ENCODE measurements around the gene FSIP2. TPM values are rescaled to one million over a fixed set of nuclear protein-coding genes. Genes with fewer than 3 reads are reported as not detected.

The FSIP2 gene
- total and polyA plus RNA-seq, 2 of the 13 experiments (the other 11 are each of a cell fraction or from before 2014, with no cell fraction given): 0.01 to 0.07 TPM

GRCh38 chr2:185738679-185739472, at the start of gene FSIP2 (continued):
- TF ChIP-seq HNF1B (CRISPR knock-in tag; IDR thresholded peaks at IDR 0.05) (peak; percentile 63; the same call in 1 of the 2 replicates), CENPT (CRISPR knock-in tag; IDR thresholded peaks at IDR 0.05; ENCODE audit: low read depth) (no peak), ZNF44 (CRISPR knock-in tag; IDR thresholded peaks at IDR 0.05) (no peak), SALL1 (CRISPR knock-in tag; IDR thresholded peaks at IDR 0.05) (peak; percentile 65), ZNF430 (CRISPR knock-in tag; IDR thresholded peaks at IDR 0.05) (no peak), CHCHD3 (CRISPR knock-in tag; IDR thresholded peaks at IDR 0.05) (0 out of 2 replicates have a peak, but pooled peaks have one; percentile 22), ZNF629 (CRISPR knock-in tag; conservative IDR thresholded peaks at IDR 0.05) (no peak), ZBTB33 (CRISPR knock-in tag; IDR thresholded peaks at IDR 0.05) (no peak; the same call in 1 of the 2 replicates), ZNF280D (CRISPR knock-in tag; IDR thresholded peaks at IDR 0.05) (no peak), NCOA5 (CRISPR knock-in tag; IDR thresholded peaks at IDR 0.05) (no peak), ZNF724P (CRISPR knock-in tag; IDR thresholded peaks at IDR 0.05; ENCODE audit: borderline replicate concordance) (peak; percentile 27; the same call in 1 of the 2 replicates), ARNT2 (CRISPR knock-in tag; IDR thresholded peaks at IDR 0.05; ENCODE audit: low read depth) (peak; percentile 67), HNRNPLL (IDR thresholded peaks at IDR 0.05; ENCODE audit: low read depth, low read length, poor library complexity, severe bottlenecking) (no peak), SNAPC2 (CRISPR knock-in tag; IDR thresholded peaks at IDR 0.05) (peak; percentile 60; the same call in 1 of the 2 replicates)
